ENCODE data around the gene KLHDC8B.
A peak's percentile ranks its signal among the peaks of the same experiment; 100 is the strongest.
"Not testable (repeated sequence)": the region's sequence is repeated elsewhere in the genome, so short reads cannot be mapped to it uniquely, and the experiment has no call there.

Gene KLHDC8B

GRCh38 chr3:49183873-49184272 is 12.5 kb downstream of the KLHDC8B start:
- DNase-seq (ENCODE audit: low spot score), result no peak

GRCh38 chr3:49191741-49192140 is 20.3 kb downstream of the KLHDC8B start:
- DNase-seq (ENCODE audit: low spot score), result no peak

- DNase-seq (ENCODE audit: low spot score), result no peak
These were observed 26.8 kb downstream of the KLHDC8B start for GRCh38 chr3:49198161-49198560.

- DNase-seq (ENCODE audit: low spot score), result no peak
These were observed 27.3 kb downstream of the KLHDC8B start for GRCh38 chr3:49198611-49199230.

GRCh38 chr3:49199239-49199899 is 28.0 kb downstream of the KLHDC8B start:
- DNase-seq (ENCODE audit: low spot score), result peak; percentile 76

GRCh38 chr3:49199900-49200281 is 28.5 kb downstream of the KLHDC8B start:
- DNase-seq (ENCODE audit: low spot score), result no peak

- DNase-seq (ENCODE audit: low spot score), result no peak
These were observed 42.1 kb downstream of the KLHDC8B start for GRCh38 chr3:49213541-49213943.

GRCh38 chr3:49213998-49214397 is 42.6 kb downstream of the KLHDC8B start:
- DNase-seq (ENCODE audit: low spot score), result no peak

GRCh38 chr3:49216687-49217086 is 45.3 kb downstream of the KLHDC8B start:
- not testable (repeated sequence) for DNase-seq (ENCODE audit: low spot score)

GRCh38 chr3:49217108-49217507 is 45.7 kb downstream of the KLHDC8B start:
- not testable (repeated sequence) for DNase-seq (ENCODE audit: low spot score)

- no peak for DNase-seq (ENCODE audit: low spot score)
These were observed 46.5 kb downstream of the KLHDC8B start for GRCh38 chr3:49217688-49218470.

- DNase-seq (ENCODE audit: low spot score), result peak; percentile 96
These were observed 47.1 kb downstream of the KLHDC8B start for GRCh38 chr3:49218471-49218989.

- DNase-seq (ENCODE audit: low spot score), result no peak
These were observed 47.7 kb downstream of the KLHDC8B start for GRCh38 chr3:49219132-49219531.

- DNase-seq (ENCODE audit: low spot score), result not testable (repeated sequence)
These were observed 49.7 kb downstream of the KLHDC8B start for GRCh38 chr3:49220985-49221563.

GRCh38 chr3:49222002-49222401 is 50.6 kb downstream of the KLHDC8B start:
- DNase-seq (ENCODE audit: low spot score), result no peak
